HG03342 (cell line): ENCODE data around the gene CALN1.
"Not testable (repeated sequence)": the region's sequence is repeated elsewhere in the genome, so short reads cannot be mapped to it uniquely, and the experiment has no call there.

Experiments
- ATAC-seq: cut with Tn5 transposase; IDR thresholded peaks from one replicate; pipeline ENCODE4 v1.9.1; 2021; ENCODE audit warnings: mild to moderate bottlenecking, moderate library complexity; ENCODE audit not compliant: unreplicated experiment

Gene CALN1

DNA sequence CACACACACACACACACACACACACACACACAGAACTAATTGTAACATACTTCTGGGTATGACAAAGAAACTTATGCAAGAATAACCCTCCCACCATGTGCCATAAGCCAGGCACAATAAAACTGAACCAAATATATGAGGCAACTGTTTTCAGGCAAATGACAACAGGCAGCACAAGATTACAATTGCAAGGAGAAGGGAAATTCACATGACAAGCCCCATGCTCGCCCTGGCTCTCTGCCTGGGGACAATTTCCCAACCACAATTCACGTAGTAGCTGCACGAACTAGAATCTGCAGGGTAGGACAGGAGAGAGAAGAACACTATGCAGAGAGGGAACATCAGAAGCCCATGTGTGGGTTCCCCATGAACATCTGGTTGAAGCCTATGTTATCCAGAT, 143.3 kb downstream of the CALN1 start:
- ATAC-seq = no peak

GRCh38 chr7:72268090-72268489, 144.0 kb downstream of the CALN1 start:
- no peak for ATAC-seq

DNA sequence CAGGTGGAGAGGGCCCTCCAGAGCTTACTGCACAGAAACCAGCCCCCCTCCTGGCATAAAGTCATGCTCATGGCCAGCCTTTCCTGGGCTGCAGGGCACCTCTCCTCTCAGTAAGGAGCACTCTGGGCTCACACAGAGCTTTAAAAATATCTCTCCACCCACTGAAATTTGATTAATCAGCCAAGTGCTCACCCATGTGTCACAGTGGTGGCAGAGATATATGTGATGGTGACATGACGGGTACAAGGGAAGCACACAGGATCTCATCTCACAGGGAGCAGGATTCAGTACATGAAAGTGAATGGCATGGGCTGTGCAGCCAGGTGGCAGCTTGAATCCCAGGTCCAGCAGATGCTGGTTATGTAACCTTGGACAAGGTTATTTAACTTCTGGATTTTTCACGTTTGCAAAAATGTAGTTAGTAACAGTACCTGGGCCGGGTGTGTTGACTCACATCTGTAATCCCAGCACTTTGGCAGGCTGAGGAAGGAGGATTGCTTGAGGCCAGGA, 144.8 kb downstream of the CALN1 start:
- no peak for ATAC-seq

DNA sequence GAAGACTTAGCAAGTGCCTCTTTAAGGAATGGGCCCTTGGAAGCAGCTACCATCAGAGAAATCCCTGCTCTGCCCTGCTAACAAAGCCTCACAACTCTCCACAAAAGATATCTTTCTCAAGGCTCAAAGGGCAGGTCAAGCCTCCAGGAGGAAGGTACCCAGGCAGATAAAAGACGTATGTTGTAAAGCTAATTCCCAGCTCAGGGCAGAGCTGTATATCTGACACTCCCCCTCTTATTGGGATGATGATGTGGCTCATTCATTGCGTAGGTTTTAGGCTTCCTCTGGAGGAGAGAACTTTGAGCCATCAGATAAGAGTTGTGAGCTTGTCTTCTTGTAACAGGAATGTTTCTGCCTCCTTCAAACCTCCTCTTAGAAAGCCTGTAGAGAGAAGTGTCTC, 145.4 kb downstream of the CALN1 start:
- ATAC-seq = no peak

DNA sequence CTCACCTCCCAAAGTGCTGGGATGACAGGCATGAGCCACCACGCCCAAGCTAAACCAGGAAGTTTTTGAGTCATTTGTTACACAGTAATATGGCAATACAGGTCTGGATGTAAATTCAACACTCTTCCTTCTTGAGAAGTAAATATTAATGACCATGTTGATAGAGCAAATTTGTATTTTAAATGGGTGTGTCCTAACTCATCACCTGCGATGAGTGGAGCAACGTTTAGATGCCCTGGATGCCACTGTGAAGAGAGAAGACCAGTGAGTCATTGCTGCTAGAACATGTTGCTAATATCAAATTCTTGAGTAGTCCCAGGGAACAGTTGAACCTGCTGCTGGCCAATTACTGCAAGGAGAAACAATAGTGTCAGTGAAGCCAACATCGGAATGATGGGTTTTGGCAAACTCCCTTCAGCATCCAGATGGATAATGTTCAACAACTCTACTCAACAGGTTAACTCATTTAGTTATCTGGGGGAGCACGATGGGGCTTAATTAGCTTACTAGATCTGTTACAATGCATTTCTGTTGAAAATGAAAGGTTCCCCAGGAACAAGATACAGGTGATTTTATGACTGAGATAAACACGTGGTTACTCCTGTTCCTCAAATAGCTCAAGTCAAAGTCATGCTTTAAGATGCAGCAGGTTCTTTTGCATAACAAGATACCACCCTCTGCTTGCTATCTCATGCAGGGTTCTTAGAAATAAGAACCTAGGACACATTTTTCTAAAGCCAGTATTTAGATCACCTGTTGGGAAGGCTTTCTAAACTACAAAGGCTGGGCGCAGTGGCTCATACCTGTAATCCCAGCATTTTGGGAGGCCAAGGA, 146.8 kb downstream of the CALN1 start:
- ATAC-seq = no peak

- no peak for ATAC-seq
Measured at GRCh38 chr7:72260406-72260805, 151.7 kb downstream of the CALN1 start.

DNA sequence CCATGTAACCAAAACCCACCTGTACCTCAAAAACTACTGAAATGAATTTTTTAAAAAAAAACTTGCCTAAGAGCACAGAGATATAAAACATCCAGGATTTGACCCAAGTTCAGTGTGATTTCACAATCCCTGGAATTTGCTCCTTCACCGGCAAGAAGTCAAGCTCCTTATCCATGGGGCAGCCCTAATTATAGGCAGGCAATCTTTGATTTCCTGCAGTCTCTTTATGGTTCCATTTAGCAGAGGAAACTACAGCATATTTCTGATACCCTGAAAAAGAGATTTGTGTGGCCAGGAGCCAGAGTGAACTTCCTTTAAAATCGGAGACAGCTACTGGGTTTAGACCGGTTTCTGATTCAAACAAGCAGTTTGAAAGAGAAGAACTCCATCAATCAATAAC, 154.1 kb downstream of the CALN1 start:
- ATAC-seq = no peak

GRCh38 chr7:72254455-72254854, 157.7 kb downstream of the CALN1 start:
- ATAC-seq = no peak

DNA sequence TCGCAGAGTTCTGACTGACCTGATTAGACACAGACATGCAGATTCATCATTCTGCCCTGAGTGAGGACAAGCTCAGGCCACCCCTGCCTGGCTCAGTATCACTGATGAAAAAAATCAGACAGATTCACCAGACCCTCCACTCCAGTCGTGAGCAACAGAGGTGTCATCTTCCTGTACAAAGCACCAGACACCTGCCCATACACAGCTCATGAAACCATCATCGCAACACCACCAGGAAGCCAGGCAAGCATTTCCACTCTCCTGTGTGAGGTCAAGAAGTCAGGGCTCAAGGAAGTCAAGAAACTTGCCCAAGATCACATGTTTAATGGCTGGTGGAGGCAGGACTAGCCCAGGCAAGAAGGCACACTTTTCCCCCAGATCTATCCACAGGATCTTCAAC, 163.0 kb downstream of the CALN1 start:
- no peak for ATAC-seq

DNA sequence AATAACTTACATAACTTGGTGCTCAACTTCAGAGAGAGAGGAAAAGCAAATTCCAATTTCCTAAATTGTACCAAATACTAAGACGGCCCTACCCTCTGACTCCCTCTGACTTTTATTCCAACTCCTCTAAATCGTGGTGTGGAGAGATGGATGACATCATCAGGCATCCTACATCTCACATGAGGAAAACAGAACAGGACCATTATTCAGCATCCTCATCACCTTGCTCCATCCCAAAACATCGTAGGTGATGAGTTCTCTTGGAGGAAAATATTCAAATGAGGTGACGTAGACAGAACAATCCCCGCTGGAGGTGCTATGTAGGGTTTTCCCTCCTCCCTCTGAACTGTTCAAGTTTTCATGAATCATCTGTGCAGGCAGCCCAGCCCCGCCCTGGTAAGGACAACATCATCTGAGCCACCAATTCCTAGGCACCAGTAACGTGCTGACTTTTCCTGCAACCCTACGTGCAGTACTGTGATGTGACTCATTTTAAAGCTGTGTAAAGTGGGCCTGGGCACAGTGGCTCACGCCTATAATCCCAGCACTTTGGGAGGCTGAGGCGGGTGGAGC, 167.2 kb downstream of the CALN1 start:
- no peak for ATAC-seq

DNA sequence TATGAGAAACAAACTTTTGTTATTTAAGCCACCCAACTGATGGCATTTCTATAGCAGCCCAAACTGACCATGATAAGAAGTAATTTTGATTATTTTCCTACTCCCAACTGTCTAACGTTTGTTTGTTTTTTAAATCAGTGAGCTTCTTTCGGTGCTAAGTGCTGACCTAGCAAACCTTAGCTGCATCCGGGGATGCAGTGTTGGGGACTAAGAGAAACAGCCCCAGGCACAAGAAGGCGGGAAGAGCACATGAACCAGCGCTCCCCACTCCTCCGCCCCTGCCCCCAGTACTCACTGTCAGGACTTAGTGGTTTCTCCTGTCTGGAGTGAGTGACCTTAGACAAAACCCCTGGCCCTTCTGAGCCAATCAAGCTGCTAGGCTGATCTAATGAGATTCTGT, 168.8 kb downstream of the CALN1 start:
- ATAC-seq = no peak

GRCh38 chr7:72235351-72235750, 176.8 kb downstream of the CALN1 start:
- no peak for ATAC-seq

DNA sequence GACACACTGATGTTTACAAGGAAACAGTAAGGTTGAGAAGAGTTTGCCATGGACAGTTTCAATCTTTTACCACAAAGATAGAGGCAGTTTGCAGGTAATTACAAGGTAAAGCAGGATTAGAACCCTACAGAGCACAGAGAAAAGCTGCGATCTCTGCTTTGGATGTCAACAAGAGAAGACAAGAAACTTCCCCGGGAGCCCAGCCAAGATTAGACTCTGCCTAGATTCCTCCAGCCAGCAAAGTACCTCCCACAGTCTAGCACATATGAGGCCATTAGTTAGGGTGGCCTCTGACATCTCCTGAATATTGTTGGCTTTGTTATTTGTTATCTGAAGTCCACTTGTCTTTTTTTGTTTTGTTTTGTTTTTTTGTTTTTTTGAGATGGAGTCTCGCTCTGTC, 178.1 kb downstream of the CALN1 start:
- ATAC-seq = no peak

DNA sequence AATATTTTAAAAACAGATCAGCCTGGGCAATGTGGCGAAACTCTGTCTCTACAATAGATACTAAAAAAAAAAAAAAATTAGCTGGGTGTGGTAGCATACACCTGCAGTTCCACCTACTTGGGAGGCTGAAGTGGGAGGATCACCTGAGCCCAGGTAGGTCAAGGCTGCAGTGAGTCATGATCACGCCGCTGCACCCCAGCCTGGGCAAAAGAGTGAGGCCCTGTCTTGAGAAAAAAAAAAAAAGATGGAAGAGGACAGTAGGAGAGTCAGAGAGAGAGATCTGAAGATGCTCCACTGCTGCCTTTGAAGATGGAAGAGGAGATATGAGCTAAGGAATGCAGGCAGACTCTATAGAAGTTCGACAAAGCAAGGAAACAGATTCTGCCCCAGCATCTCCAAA, 181.9 kb downstream of the CALN1 start:
- no peak for ATAC-seq

- ATAC-seq = no peak
Measured at GRCh38 chr7:72223351-72223750, 188.8 kb downstream of the CALN1 start.

- ATAC-seq = no peak
Measured at GRCh38 chr7:72222136-72222535, 190.0 kb downstream of the CALN1 start.

DNA sequence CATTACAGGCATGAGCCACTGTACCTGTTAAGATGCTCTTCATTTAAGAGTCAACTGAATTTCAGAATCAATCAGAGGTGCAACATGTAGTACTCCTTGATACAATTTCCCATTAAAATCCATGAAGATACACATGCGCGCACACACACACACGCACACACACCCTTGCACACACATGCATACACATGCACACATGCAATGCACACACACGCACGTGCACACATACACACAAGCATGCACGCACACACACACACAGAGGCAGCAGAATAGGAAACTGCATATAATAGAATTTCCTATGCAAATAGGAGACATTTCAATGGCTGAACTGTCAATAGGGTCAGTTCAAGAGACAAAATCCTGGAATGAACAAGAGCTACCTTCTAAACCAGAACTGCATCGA, 192.6 kb downstream of the CALN1 start:
- no peak for ATAC-seq

GRCh38 chr7:72217151-72217550, 195.0 kb downstream of the CALN1 start:
- no peak for ATAC-seq

GRCh38 chr7:72213769-72214168, 198.4 kb downstream of the CALN1 start:
- ATAC-seq = no peak

DNA sequence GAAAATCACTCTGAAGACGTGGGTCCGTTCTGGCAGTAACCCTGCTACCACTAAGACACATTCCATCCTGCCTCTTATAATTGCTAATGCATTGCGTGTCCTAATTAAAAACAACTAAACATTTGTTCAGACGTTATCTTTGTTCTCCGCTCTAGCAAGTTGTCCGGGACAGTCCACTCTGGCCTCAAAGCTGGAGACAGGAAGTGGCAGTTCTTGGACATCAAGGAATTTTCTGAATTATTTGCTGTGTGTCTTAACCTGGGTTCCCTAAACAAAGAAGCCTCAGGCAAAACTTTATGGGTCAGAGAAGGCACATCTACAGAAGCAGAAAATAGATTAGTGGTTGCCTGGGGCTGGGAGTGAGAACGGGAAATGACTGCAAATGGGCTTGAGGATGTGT, 199.1 kb downstream of the CALN1 start:
- no peak for ATAC-seq

DNA sequence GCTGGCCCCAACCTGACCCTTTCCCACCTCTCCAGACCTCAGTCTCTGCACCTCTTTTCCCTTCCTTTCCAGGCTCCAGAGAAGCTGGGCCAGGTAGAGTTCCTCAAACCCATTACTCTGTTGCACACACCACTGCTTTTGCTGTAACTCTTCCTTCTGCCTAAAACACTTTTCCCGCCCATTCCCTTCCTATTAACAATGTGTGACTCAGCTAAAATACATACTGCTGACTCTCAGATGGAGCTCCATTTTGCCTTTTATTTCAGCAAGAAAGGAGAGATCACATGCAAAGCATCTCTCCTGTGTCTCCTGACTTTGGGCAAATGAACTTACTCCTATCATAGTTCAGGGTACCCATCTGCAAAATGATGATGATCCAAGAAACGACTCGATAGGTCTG, 201.0 kb downstream of the CALN1 start:
- ATAC-seq = no peak

- not testable (repeated sequence) for ATAC-seq
Measured at GRCh38 chr7:72209006-72209405, 203.1 kb downstream of the CALN1 start.

- no peak for ATAC-seq
Measured at GRCh38 chr7:72196176-72196575, 216.0 kb downstream of the CALN1 start.
